Lung (tissue), 12 donors: ENCODE data around the gene PDZD8. TPM values are rescaled to one million over a fixed set of nuclear protein-coding genes. Genes with fewer than 3 reads are reported as not detected.

Experiments
- ATAC-seq: fragments of 200-7000 bp; cut with Tn5 transposase; one replicate; pipeline ENCODE4 v1.9.1; 2020; ENCODE audit warnings: moderate number of reproducible peaks; ENCODE audit not compliant: insufficient read depth, low FRiP score
- DNase-seq, 3 donors: peaks; one replicate each; pipeline ENCODE4 v3.0.0-alpha.2; 2013 to 2017
- H3K27ac ChIP-seq, 2 donors: one replicate each; pipeline ENCODE4 v1.5.1; 2013; ENCODE audit warnings: mild to moderate bottlenecking in 2 of 2, moderate library complexity in 2 of 2, control low read depth in 1 of 2, inconsistent platforms in 1 of 2, low read depth in 1 of 2, low read length in 1 of 2
- H3K27me3 ChIP-seq, 3 donors: one replicate each; pipeline ENCODE4 v1.5.1; 2013; ENCODE audit warnings: low read length in 2 of 3; ENCODE audit not compliant: control insufficient read depth in 3 of 3, insufficient read depth in 3 of 3
- H3K36me3 ChIP-seq, 4 donors: one replicate each; pipeline ENCODE4 v1.5.1; 2013; ENCODE audit warnings: low read length in 4 of 4, mild to moderate bottlenecking in 1 of 4, moderate library complexity in 1 of 4; ENCODE audit not compliant: control insufficient read depth in 4 of 4, insufficient read depth in 4 of 4
- H3K4me1 ChIP-seq, 5 donors: one replicate each; pipeline ENCODE4 v1.5.1; 2013; ENCODE audit warnings: low read length in 5 of 5, mild to moderate bottlenecking in 2 of 5, moderate library complexity in 1 of 5; ENCODE audit not compliant: control insufficient read depth in 5 of 5, insufficient read depth in 5 of 5
- H3K4me3 ChIP-seq: one replicate; pipeline ENCODE4 v1.5.1; 2013; ENCODE audit warnings: mild to moderate bottlenecking, control low read depth, moderate library complexity
- H3K9ac ChIP-seq, 2 donors: one replicate each; pipeline ENCODE4 v1.5.1; 2013; ENCODE audit warnings: low read length in 2 of 2, control low read depth in 1 of 2; ENCODE audit not compliant: insufficient read depth in 1 of 2
- H3K9me3 ChIP-seq, 4 donors: one replicate each; pipeline ENCODE4 v1.5.1; 2013; ENCODE audit warnings: low read length in 3 of 4, mild to moderate bottlenecking in 1 of 4, moderate library complexity in 1 of 4; ENCODE audit not compliant: control insufficient read depth in 4 of 4, insufficient read depth in 3 of 4
- WGBS, 2 donors: extraction: QIAGEN DNeasy Blood & Tissue Kit; methylation state at CpG; one replicate each; pipeline ENCODE4 v1.1.7; 2013; 5-methylcytosine and 5-hydroxymethylcytosine counted together
- polyA plus RNA-seq, 2 donors: library from polyadenylated mRNA; stranded (reverse); fragments of 200-250 nt; gene quantifications; one replicate each; pipeline ENCODE4 v1.2.1, GENCODE V29; 2013
- total RNA-seq, 2 donors: library from RNA; depleted of rRNA in 1 of 2; stranded (reverse); fragments of >200 nt in 1 of 2; gene quantifications; one replicate each; pipeline ENCODE4 v1.2.1, GENCODE V29; 2014 to 2021
- TF ChIP-seq, protein P1 (sequence below): IDR thresholded peaks from 2 replicates; pipeline ENCODE4 v1.5.1; 2012; ENCODE audit warnings: mild to moderate bottlenecking; ENCODE audit errors: control extremely low read depth, extremely low read depth
- donor health status: control.
- donor health status: control.
- donor health status: Bipolar disorder and iron deficiency.
- donor health status: healthy.
- donor health status: DM: yes; HTN: yes; CAD: no.

PDZD8 gene
- total and polyA plus RNA-seq, 4 donors = 3.7 to 32.0 (median 19.3) TPM

DNA sequence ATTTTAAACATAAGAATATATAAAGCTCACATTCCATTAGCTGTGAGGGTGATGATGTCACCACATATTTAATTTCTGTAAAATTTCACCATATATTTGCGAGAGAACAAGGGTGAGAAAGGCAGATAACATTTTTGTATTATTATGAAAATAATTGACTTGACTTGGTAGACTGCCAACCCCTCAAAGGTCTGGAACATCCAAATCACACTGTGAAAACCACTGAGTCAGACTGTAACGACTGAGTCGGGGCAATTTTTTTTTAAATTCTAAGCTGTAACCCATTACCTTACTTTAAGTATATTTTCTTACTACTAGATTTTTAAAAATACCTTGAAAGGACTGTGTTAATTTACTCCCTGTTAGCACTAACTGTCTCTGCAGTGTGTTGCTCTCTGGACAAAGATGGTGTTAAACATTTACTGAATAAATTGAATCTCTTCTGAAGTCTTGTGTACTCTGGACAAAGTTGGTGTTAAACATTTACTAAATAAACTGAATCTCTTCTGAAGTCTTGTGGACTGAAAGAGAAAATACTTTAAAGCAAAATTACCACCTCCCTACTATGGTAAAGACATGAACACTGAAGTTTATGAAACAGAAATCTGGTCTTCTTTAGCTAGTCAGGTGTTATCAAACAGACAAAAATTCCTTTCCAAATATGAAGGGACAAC lies 14.1 kb downstream of the PDZD8 start:
- Histone ChIP-seq H3K4me3 (no peak overlapping the region), H3K4me1 (peaks cover 0 to 10% (median 6%) of the 10 kb centered on the region in 5 donors), H3K27me3 (no peaks in the 10 kb centered on the region), H3K9me3 (no peaks in the 10 kb centered on the region), H3K27ac (no peak overlapping the region), H3K36me3 (no peaks in the 10 kb centered on the region), H3K9ac (no peak overlapping the region)
- TF ChIP-seq, protein P1, sequence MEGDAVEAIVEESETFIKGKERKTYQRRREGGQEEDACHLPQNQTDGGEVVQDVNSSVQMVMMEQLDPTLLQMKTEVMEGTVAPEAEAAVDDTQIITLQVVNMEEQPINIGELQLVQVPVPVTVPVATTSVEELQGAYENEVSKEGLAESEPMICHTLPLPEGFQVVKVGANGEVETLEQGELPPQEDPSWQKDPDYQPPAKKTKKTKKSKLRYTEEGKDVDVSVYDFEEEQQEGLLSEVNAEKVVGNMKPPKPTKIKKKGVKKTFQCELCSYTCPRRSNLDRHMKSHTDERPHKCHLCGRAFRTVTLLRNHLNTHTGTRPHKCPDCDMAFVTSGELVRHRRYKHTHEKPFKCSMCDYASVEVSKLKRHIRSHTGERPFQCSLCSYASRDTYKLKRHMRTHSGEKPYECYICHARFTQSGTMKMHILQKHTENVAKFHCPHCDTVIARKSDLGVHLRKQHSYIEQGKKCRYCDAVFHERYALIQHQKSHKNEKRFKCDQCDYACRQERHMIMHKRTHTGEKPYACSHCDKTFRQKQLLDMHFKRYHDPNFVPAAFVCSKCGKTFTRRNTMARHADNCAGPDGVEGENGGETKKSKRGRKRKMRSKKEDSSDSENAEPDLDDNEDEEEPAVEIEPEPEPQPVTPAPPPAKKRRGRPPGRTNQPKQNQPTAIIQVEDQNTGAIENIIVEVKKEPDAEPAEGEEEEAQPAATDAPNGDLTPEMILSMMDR = no peak
- ATAC-seq = no peak
- WGBS, 2 donors = 29 to 39% methylated on average over 3 of the region's 3 CpGs
- DNase-seq = no peak

DNA sequence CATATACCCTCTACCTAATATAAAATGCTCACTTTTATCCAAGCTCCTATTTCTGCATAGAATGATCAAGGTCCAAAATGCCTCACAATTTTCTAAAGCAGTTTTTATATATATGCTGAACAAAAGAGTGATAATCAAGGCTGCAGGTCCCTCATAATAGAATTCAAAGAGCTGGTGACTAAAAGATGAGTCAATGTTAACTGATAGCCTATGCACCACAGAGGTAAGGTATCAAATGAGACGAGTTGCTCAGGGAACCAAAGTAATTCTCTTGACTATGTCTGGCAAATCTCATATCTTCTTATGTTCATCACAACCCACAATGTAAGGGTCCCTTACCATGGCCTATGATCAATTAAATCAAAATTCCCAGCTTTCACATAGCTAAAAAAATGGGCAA lies 15.2 kb downstream of the PDZD8 start:
- Histone ChIP-seq H3K27me3 (no peaks in the 10 kb centered on the region), H3K9me3 (no peaks in the 10 kb centered on the region), H3K4me3 (no peak overlapping the region), H3K9ac (no peak overlapping the region), H3K4me1 (peaks cover 0 to 14% (median 6%) of the 10 kb centered on the region in 5 donors), H3K27ac (no peak overlapping the region), H3K36me3 (no peaks in the 10 kb centered on the region)
- TF ChIP-seq, protein P1 = no peak
- WGBS, 2 donors = 71 to 85% methylated on average over 1 of the region's 1 CpG
- DNase-seq (no peak), ATAC-seq (no peak)

DNA sequence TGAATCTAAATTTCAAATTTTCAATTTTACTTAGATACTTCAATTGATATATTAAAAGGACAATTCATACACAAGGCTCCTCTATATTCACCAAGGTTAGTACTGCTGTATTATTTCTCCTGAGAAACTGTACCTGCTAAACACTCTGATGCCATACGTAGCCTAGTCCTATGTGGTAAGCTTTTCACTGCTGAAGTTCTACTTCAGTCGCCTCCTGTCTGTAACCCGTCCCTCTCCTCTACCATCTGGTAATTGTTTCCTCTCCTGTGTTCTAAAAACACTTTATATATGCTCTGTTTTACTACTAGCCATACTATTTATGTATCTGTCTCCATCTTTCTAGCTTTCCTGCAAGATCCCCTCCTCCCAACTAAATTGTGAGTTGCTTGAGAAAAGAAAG lies 20.2 kb downstream of the PDZD8 start:
- DNase-seq = no peak
- no peak overlapping the region for H3K27ac ChIP-seq
- ATAC-seq = no peak
- TF ChIP-seq, protein P1 = no peak
- H3K27me3 ChIP-seq = no peaks in the 10 kb centered on the region
- no peaks in the 10 kb centered on the region for H3K9me3 ChIP-seq
- peaks cover 0 to 6% (median 0%) of the 10 kb centered on the region in 5 donors for H3K4me1 ChIP-seq
- H3K36me3 ChIP-seq = no peaks in the 10 kb centered on the region
- no peak overlapping the region for H3K4me3 ChIP-seq
- no peak overlapping the region for H3K9ac ChIP-seq
- 55 to 80% methylated on average over 3 of the region's 3 CpGs for WGBS, 2 donors

DNA sequence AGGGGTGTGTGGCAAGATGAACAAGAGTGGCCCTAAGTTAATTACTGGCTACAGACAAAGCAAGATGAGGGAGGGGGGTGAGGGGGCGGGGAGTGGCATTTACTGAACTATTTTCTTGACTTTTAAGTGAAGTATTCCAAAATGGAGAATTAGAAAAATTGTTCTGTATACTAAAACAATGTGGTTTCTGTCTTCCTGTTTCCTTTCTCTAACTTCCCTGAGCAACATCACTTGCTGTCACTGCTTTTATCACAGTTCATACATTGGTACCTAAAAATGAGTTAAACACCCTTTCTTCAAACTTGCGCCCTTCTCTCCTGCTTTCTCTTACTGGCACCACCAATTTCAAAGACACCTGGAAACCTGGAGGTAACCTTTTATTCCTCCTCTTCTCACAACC lies 21.6 kb downstream of the PDZD8 start:
- H3K4me1 ChIP-seq = peaks cover 0 to 5% (median 0%) of the 10 kb centered on the region in 5 donors

More for the DNA sequence above, 21.6 kb downstream of the PDZD8 start:
- no peaks in the 10 kb centered on the region for H3K9me3 ChIP-seq
- H3K4me3 ChIP-seq = no peak overlapping the region
- no peaks in the 10 kb centered on the region for H3K27me3 ChIP-seq
- H3K36me3 ChIP-seq = no peaks in the 10 kb centered on the region
- DNase-seq (no peak), ATAC-seq (no peak)
- TF ChIP-seq, protein P1 = no peak
- WGBS, 2 donors = 50 to 78% methylated on average over 2 of the region's 2 CpGs
- H3K27ac ChIP-seq = no peak overlapping the region
- H3K9ac ChIP-seq = no peak overlapping the region
